ENCODE data around the gene ANAPC10.
A peak's percentile ranks its signal among the peaks of the same experiment; 100 is the strongest.

The ANAPC10 gene

GRCh38 chr4:145093638-145094037 lies 4.4 kb downstream of the ANAPC10 start:
- ATAC-seq (no peak), DNase-seq (ENCODE audit: low spot score in 2 of 2) (no peak)
- peaks cover 77% of the 10 kb centered on the region for H3K36me3 Mint-ChIP-seq
- peaks cover 35% of the 10 kb centered on the region for H3K4me1 Mint-ChIP-seq
- H3K9me3 Mint-ChIP-seq, result no peaks in the 10 kb centered on the region
- no peak overlapping the region for H3K27ac Mint-ChIP-seq
- H3K4me3 Mint-ChIP-seq, result no peak overlapping the region

DNA sequence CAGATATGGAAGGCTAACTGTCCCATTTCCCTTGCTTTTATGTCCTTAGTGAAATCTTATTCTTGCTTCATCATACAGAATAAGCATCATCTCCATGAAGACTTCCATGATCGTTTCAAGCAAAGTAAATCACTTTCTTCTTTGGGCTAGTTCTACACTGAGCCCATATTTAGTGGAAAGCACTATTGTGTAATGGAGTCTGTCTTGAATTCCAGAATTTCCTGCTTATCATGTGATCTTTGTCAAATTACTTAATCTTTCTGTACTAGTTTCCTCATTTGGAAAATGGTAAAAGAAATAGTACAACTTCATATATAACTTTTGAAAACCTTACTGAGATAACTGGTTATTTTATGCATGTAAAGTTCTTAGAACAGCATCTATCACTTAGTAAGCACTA lies 7.6 kb downstream of the ANAPC10 start:
- no peak for DNase-seq (ENCODE audit: low spot score in 2 of 2)
- no peak for ATAC-seq
- H3K36me3 Mint-ChIP-seq, result peaks cover 84% of the 10 kb centered on the region
- H3K27ac Mint-ChIP-seq, result no peak overlapping the region
- peaks cover 41% of the 10 kb centered on the region for H3K4me1 Mint-ChIP-seq
- H3K4me3 Mint-ChIP-seq, result no peak overlapping the region
- no peaks in the 10 kb centered on the region for H3K9me3 Mint-ChIP-seq

DNA sequence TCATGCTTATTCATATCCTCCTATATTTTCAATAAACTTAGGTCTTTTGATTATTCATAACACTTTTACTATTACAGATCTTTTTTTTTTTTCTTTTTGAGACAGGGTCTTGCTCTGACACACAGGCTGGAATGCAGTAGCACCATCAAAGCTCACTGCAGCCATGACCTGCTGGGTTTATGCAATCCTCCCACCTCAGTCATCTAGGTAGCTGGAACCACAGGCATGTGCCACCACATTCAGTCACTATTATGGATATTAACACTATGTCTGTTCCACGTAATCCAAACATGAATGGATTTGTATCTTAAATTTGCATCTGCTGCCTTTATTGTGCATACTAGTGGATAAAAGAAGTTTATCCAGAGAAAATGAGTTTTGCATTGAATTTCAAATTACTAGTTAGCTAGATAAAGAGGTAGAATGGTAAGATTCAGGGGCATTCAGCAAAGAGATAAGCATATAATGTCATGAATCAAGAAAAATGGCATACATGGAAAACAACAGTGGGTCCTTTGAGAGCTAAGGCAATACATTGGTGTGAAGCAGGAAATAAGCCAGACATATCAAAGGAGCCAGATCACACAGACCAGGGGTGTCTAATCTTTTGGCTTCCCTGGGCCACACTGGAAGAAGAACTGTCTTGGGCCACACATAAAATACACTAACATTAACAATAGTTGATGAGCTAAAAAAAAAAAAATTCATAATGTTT lies 13.9 kb downstream of the ANAPC10 start:
- DNase-seq (ENCODE audit: low spot score in 2 of 2) (no peak), ATAC-seq (peak; percentile 68)
- Mint-ChIP-seq H3K4me1 (peaks cover 21% of the 10 kb centered on the region), H3K36me3 (peaks cover 78% of the 10 kb centered on the region), H3K4me3 (no peak overlapping the region), H3K9me3 (no peaks in the 10 kb centered on the region), H3K27ac (no peak overlapping the region)

DNA sequence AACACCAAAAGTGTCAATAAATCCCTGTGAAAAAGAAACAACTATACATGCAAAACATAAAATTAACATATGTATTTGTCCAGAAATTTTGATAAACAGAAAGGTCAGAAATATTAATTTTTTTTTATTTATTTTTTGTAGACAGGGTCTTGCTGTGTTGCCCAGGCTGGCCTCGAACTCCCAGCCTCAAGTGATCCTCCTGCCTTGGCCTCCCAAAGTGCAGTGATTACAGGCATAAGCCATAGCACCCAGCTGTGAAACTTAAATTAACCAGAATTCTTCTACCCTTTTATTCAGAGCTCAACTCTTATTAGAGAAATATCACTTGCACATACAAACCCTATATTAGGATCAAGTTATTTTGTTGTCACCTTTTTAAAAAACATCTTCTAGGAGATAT lies 16.2 kb downstream of the ANAPC10 start:
- Mint-ChIP-seq H3K27ac (no peak overlapping the region), H3K36me3 (peaks cover 80% of the 10 kb centered on the region), H3K4me3 (no peak overlapping the region), H3K4me1 (peaks cover 26% of the 10 kb centered on the region), H3K9me3 (no peaks in the 10 kb centered on the region)
- DNase-seq (ENCODE audit: low spot score in 2 of 2), result no peak
- no peak for ATAC-seq

DNA sequence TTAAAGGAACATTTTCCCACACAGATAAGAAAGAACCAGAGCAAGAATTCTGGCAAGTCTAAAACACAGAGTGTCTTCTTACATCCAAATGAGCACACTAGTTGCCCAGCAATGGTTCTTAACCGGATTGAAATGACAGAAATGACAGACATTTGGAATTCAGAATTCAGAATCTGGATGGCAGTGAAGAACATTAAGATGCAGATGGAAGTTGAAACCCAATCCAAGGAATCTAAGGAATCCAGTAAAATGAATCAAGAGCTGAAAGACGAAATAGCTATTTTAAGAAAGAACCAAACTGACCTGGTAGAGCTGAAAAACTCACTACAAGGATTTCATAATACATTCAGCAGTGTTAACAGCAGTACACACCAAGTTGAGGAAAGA lies 21.5 kb downstream of the ANAPC10 start:
- Mint-ChIP-seq H3K4me1 (peaks cover 39% of the 10 kb centered on the region), H3K4me3 (no peak overlapping the region), H3K27ac (peak overlapping the region; percentile 29), H3K36me3 (peaks cover 58% of the 10 kb centered on the region), H3K9me3 (no peaks in the 10 kb centered on the region)
- DNase-seq (ENCODE audit: low spot score in 2 of 2), result no peak
- no peak for ATAC-seq

DNA sequence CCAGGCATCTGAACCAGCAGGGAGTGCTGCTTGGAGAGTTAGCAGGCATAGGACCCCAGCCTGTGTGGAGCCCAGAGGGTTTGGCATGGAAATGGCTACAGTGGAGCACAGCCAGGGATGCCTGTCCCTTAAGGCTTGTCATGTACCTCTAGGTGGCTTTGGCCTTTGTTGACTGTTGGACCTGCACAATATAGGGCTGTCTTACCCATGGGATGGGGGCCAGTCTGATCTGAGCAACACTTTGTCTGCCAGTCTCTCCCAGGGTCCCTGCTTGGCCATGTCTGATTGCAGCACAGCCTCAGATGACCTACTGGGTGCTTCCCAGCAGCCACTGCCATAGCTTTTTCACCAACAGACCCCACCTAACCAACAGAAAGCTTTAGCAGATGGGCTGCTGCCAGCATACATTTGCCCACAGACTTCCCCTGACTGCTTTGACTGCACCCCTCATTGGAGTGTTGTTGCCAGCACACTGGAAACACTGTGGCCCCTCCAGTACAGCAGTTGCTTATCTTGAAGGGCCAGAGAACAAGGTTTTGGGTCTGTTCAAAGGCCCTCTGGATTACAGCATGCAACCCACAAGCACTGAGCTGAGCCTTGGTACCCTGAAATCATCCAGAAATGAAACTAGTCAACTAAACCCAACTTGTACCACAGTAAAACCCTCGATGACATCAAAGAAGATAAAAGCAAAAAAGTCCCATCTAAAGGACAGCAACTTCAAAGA lies 22.1 kb downstream of the ANAPC10 start:
- Mint-ChIP-seq H3K9me3 (no peaks in the 10 kb centered on the region), H3K4me1 (peaks cover 40% of the 10 kb centered on the region), H3K4me3 (no peak overlapping the region), H3K27ac (peak overlapping the region; percentile 29), H3K36me3 (peaks cover 52% of the 10 kb centered on the region)
- no peak for DNase-seq (ENCODE audit: low spot score in 2 of 2)
- peak; percentile 57 for ATAC-seq

DNA sequence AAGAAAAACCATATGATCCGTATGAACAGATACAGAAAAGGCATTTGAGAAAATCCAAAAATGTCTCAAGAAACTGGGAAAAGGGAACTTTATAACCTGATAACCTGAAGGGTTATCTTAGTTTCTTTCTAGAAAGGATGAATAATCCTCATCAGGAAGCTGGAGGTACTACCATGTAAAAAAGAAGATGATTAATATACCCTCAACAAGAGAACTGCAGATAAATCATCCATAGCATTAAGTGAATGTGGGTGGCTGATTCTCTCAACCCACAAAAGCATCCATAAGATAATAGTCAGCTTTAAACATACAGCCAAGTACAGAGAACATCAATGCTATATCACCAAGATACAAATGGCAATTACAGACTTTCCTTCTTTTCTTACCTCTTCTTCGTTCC lies 26.4 kb downstream of the ANAPC10 start:
- no peaks in the 10 kb centered on the region for H3K9me3 Mint-ChIP-seq
- peaks cover 13% of the 10 kb centered on the region for H3K36me3 Mint-ChIP-seq
- H3K4me1 Mint-ChIP-seq, result peaks cover 21% of the 10 kb centered on the region
- DNase-seq (ENCODE audit: low spot score in 2 of 2), result no peak
- H3K27ac Mint-ChIP-seq, result no peak overlapping the region
- ATAC-seq, result peak; percentile 74
- H3K4me3 Mint-ChIP-seq, result no peak overlapping the region

DNA sequence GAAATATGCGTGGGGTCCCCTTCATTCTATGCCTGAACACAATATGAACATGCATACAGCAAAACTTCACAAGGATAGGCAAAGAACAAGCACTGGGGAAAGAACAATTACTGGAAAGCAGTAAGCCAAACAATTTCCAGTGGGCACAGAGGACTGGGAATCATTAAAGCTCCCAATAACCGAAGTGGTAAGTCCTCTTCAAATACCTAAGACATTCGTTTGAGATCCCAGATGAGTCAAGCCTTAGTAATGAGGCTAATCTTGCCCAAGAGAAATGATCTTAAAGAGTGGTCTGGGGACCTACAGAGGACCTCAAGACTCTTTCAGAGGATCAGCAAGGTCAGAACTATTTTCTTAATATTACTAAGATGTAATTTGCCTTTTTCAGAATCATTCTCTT lies 28.6 kb downstream of the ANAPC10 start:
- Mint-ChIP-seq H3K9me3 (no peaks in the 10 kb centered on the region), H3K27ac (no peak overlapping the region), H3K36me3 (peaks cover under 1% of the 10 kb centered on the region), H3K4me3 (no peak overlapping the region), H3K4me1 (peaks cover 7% of the 10 kb centered on the region)
- no peak for ATAC-seq
- DNase-seq (ENCODE audit: low spot score in 2 of 2), result no peak

GRCh38 chr4:145066063-145066501 lies 31.9 kb downstream of the ANAPC10 start:
- Mint-ChIP-seq H3K4me1 (no peaks in the 10 kb centered on the region), H3K36me3 (peaks cover 23% of the 10 kb centered on the region), H3K4me3 (no peak overlapping the region), H3K27ac (peak overlapping the region; percentile 14), H3K9me3 (no peaks in the 10 kb centered on the region)
- no peak for ATAC-seq
- DNase-seq (ENCODE audit: low spot score in 2 of 2), result no peak

GRCh38 chr4:145061318-145061920 lies 36.6 kb downstream of the ANAPC10 start:
- Mint-ChIP-seq H3K4me3 (no peak overlapping the region), H3K36me3 (peaks cover 23% of the 10 kb centered on the region), H3K4me1 (peaks cover 11% of the 10 kb centered on the region), H3K27ac (no peak overlapping the region), H3K9me3 (no peaks in the 10 kb centered on the region)
- no peak for ATAC-seq
- no peak for DNase-seq (ENCODE audit: low spot score in 2 of 2)

GRCh38 chr4:145058256-145058655 lies 39.7 kb downstream of the ANAPC10 start:
- H3K36me3 Mint-ChIP-seq, result peaks cover 13% of the 10 kb centered on the region

GRCh38 chr4:145056325-145057130 lies 41.5 kb downstream of the ANAPC10 start:
- ATAC-seq (no peak), DNase-seq (ENCODE audit: low spot score in 2 of 2) (no peak)
- Mint-ChIP-seq H3K4me3 (no peak overlapping the region), H3K9me3 (no peaks in the 10 kb centered on the region), H3K36me3 (peaks cover 2% of the 10 kb centered on the region), H3K27ac (peak overlapping the region; percentile 24), H3K4me1 (peaks cover 24% of the 10 kb centered on the region)

More at GRCh38 chr4:145058256-145058655, 39.7 kb downstream of the ANAPC10 start:
- DNase-seq (ENCODE audit: low spot score in 2 of 2) (no peak), ATAC-seq (no peak)
- Mint-ChIP-seq H3K27ac (no peak overlapping the region), H3K9me3 (no peaks in the 10 kb centered on the region), H3K4me3 (no peak overlapping the region), H3K4me1 (peaks cover 24% of the 10 kb centered on the region)

DNA sequence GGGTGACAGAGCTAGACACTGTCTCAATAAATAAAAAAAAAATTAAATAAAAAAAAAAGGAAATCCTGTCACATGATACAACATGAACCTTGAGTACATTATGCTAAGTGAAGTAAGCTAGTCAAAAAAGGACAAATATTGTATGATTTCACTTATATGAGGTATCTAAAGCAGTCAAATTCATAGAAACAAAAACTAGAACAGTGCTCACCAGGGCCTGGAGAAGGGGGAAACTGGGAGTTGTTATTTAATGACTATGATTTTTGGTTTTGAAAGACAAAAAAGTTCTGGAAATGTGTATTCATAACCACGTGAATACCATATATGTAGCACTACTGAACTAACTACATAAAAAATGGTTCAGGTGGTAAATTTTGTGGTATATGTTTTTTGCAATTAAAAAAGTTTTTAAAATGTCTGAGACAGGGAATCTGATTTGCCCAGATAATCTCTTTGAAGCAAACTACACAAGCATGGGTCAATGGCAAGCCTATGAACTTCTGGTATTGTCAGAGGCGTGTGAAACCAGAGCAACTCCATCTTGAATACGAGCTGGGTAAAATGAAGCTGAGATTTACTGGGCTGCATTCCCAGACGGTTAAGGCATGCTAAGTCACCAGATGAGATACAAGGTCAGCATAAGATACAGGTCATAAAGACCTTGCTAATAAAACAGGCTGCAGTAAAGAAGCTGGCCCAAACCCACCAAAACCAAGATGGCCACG lies 42.3 kb downstream of the ANAPC10 start:
- Mint-ChIP-seq H3K9me3 (no peaks in the 10 kb centered on the region), H3K4me3 (no peak overlapping the region), H3K27ac (no peak overlapping the region), H3K36me3 (no peaks in the 10 kb centered on the region), H3K4me1 (peaks cover 24% of the 10 kb centered on the region)
- DNase-seq (ENCODE audit: low spot score in 2 of 2) (no peak), ATAC-seq (peak; percentile 54)

GRCh38 chr4:145049241-145049640 lies 48.8 kb downstream of the ANAPC10 start:
- peaks cover 25% of the 10 kb centered on the region for H3K4me1 Mint-ChIP-seq
- DNase-seq (ENCODE audit: low spot score in 2 of 2) (no peak), ATAC-seq (no peak)
- H3K4me3 Mint-ChIP-seq, result no peak overlapping the region
- no peaks in the 10 kb centered on the region for H3K36me3 Mint-ChIP-seq
- H3K9me3 Mint-ChIP-seq, result no peaks in the 10 kb centered on the region
- no peak overlapping the region for H3K27ac Mint-ChIP-seq

GRCh38 chr4:145048817-145049216 lies 49.2 kb downstream of the ANAPC10 start:
- Mint-ChIP-seq H3K4me1 (peaks cover 29% of the 10 kb centered on the region), H3K4me3 (no peak overlapping the region), H3K9me3 (no peaks in the 10 kb centered on the region), H3K27ac (no peak overlapping the region), H3K36me3 (no peaks in the 10 kb centered on the region)
- DNase-seq (ENCODE audit: low spot score in 2 of 2) (no peak), ATAC-seq (no peak)

Measured in stimulated activated effector memory CD8-positive, alpha-beta T cell treated with anti-CD3 and anti-CD28 coated beads, Interleukin-12 subunit alpha, Interleukin-12 subunit beta, amount 100 ng/mL, for 72 hours (primary cell).